AG04449 (cell line): ENCODE results near the gene MSLN.

Source experiments
- CTCF ChIA-PET: fragments of 350-600 bp; formaldehyde crosslinking; extraction: SDS; loops from one replicate; lab custom pipeline; 2021; ENCODE audit warnings: antibody characterized with exemption; lab: Yijun Ruan, JAX
- POLR2A ChIA-PET: fragments of 400-600, 350-600 bp; formaldehyde crosslinking; extraction: SDS; loops from one replicate; lab custom pipeline; 2020; ENCODE audit warnings: antibody characterized with exemption, inconsistent platforms; lab: Yijun Ruan, JAX
- DNase-seq: peaks from one replicate; pipeline ENCODE4 v3.0.0-alpha.2; 2010; ENCODE audit warnings: low read depth, low spot score
- H3K4me3 ChIP-seq: 2 replicates; pipeline ENCODE4 v1.5.1; 2011; ENCODE audit warnings: low read depth, mild to moderate bottlenecking, control low read depth, low read length
- TF ChIP-seq, protein P1 (sequence below): IDR thresholded peaks from one replicate; pipeline ENCODE4 v1.5.1; 2011; ENCODE audit warnings: mild to moderate bottlenecking, moderate library complexity, low read length, control low read depth, inconsistent platforms; ENCODE audit not compliant: insufficient read depth; ENCODE audit errors: missing control alignments

The MSLN gene

GRCh38 chr16:785563-786535, 25.3 kb downstream of the MSLN start:
- POLR2A ChIA-PET = no interaction called here
- no peak for DNase-seq

GRCh38 chr16:787321-787966, 26.9 kb downstream of the MSLN start:
- TF ChIP-seq, protein P1, sequence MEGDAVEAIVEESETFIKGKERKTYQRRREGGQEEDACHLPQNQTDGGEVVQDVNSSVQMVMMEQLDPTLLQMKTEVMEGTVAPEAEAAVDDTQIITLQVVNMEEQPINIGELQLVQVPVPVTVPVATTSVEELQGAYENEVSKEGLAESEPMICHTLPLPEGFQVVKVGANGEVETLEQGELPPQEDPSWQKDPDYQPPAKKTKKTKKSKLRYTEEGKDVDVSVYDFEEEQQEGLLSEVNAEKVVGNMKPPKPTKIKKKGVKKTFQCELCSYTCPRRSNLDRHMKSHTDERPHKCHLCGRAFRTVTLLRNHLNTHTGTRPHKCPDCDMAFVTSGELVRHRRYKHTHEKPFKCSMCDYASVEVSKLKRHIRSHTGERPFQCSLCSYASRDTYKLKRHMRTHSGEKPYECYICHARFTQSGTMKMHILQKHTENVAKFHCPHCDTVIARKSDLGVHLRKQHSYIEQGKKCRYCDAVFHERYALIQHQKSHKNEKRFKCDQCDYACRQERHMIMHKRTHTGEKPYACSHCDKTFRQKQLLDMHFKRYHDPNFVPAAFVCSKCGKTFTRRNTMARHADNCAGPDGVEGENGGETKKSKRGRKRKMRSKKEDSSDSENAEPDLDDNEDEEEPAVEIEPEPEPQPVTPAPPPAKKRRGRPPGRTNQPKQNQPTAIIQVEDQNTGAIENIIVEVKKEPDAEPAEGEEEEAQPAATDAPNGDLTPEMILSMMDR = no peak
- POLR2A ChIA-PET = no interaction called here
- CTCF ChIA-PET = interaction anchor here (0.9 to 7.7 kb wide), 4 partner anchors 37 to 270 kb away, joined by 3 to 210 read pairs (median 14); partner anchors contain the start of genes ANTKMT and METRN
- H3K4me3 ChIP-seq = peak overlapping the region; percentile 88
- no peak for DNase-seq

More at GRCh38 chr16:785563-786535, 25.3 kb downstream of the MSLN start:
- CTCF ChIA-PET = interaction anchor here (0.8 to 7.7 kb wide), 22 partner anchors 9 to 209 kb away, joined by 3 to 210 read pairs (median 4); partner anchors contain the start of genes ANTKMT, CIAO3, METRN and MSLN
- H3K4me3 ChIP-seq = no peak overlapping the region
- TF ChIP-seq, protein P1 = peak; percentile 66

- CTCF ChIA-PET = interaction anchor here (0.9 to 7.7 kb wide), 3 partner anchors 68 to 269 kb away, joined by 3 to 210 read pairs (median 25); partner anchors contain the start of genes ANTKMT and METRN
- POLR2A ChIA-PET = interaction anchor here (1.3 kb wide), 1 partner anchor 68 kb away, joined by 3 read pairs; no protein-coding TSS in a partner anchor
- TF ChIP-seq, protein P1 = no peak
Measured at GRCh38 chr16:787978-788398, 27.5 kb downstream of the MSLN start, which contains the start of gene RPUSD1. TSS of gene RPUSD1 (minus strand) at chr16:788381. CDS start at chr16:787737, 644 bp downstream.

DNA sequence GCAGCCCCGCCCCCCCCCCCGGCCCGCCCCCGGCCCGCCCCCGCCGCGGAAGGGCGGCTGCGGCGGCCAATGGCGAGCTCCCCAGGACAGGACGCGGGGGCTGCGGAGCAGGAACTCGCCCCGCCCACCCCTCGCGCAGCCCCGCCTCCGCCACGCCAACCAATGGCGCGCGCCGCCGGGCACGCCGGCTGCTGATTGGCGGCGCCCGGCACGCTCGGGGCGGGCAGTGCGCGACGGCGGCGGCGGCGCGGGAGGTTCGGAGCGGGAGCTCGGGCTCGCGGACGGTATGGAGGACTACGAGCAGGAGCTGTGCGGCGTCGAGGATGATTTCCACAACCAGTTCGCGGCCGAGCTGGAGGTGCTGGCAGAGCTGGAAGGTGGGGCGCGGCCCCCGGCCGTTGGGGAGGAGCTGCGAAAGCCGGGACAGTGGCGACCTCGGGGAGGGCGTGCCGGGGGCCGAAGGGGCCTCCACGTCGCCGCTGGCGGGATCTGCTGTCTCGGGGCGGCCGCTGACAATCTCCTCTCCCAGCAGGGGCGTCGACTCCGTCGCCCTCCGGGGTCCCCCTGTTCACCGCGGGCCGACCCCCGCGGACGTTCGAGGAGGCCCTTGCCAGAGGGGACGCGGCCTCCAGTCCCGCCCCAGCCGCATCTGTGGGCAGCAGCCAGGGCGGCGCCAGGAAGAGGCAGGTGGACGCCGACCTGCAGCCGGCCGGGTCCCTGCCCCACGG, 28.0 kb downstream of the MSLN start, which contains the start of gene CHTF18:
TSS of gene CHTF18 (plus strand) at position 222 of the 728 bp plus-strand sequence. CDS start at position 287, 65 bp downstream.
- H3K4me3 ChIP-seq = peak within 1 kb of the TSS; percentile 88
- DNase-seq = peak; percentile 4
- TF ChIP-seq, protein P1 = no peak
- CTCF ChIA-PET = interaction anchor here (0.9 to 7.7 kb wide), 4 partner anchors 76 to 269 kb away, joined by 3 to 210 read pairs (median 4); partner anchors contain the start of gene METRN
- POLR2A ChIA-PET = interaction anchor here (0.7 to 1.3 kb wide), 2 partner anchors 60 to 69 kb away, joined by 3 read pairs; no protein-coding TSS in a partner anchor

More at GRCh38 chr16:787978-788398, 27.5 kb downstream of the MSLN start, which contains the start of gene RPUSD1:
- H3K4me3 ChIP-seq = peak within 1 kb of the TSS; percentile 88
- no peak for DNase-seq

DNA sequence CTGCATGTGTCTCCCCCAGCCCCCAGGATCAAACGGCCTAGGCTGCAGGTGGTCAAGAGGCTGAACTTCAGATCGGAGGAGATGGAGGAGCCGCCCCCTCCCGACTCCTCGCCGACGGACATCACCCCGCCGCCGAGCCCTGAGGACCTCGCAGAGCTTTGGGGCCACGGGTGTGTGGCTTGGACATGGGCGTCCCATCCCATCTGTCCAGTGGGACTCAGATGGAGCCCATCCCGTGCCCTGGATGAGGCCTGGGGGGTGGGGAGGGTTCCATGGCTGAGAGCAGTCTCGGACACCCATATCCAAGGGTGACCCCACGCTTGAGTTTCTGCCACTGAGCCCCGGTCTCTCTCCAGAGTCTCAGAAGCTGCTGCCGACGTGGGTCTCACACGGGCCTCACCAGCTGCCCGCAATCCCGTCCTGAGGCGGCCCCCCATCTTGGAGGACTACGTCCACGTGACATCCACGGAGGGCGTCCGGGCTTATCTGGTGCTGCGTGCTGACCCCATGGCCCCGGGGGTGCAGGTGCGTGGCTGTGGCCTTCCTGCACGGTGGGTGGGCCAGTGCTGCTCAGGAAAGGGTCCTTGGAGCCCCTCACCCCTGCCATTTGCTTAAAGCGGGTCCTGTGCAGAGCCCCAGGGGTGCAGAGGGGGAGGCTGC, 28.8 kb downstream of the MSLN start:
- POLR2A ChIA-PET = interaction anchor here (1.3 kb wide), 1 partner anchor 70 kb away, joined by 3 read pairs; no protein-coding TSS in a partner anchor
- TF ChIP-seq, protein P1 = no peak
- CTCF ChIA-PET = interaction anchor here (1.1 to 7.7 kb wide), 3 partner anchors 76 to 268 kb away, joined by 3 to 210 read pairs (median 6); partner anchors contain the start of gene METRN
- H3K4me3 ChIP-seq = peak overlapping the region; percentile 86
- DNase-seq = no peak
